Measurements from ENCODE around the gene LRP1B. TPM values are rescaled to one million over a fixed set of nuclear protein-coding genes. Genes with fewer than 3 reads are reported as not detected.

Gene LRP1B
- total RNA-seq, 1 experiment from 2014 or later: 0.52 TPM

DNA sequence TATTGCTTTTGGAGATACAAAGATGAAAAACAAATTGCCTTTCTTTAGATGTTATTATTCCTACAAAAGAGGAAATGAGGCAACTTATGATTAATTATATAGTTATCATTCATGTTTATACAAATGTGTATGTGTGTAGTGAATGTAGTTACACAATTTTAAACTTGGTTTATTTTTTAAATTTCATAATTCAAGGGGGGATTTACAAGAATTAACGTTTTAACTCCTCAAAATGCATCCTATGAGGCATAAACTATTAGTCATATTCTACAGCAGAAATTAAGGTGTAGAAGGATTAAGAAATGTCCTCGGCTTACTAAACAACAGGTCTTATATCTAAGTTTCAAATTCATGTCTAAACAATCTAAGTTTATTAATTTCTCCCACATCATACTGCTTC, 1545.8 kb downstream of the LRP1B start:
- CTCF ChIA-PET: no interaction called here
- Mint-ChIP-seq H3K36me3 (no peaks in the 10 kb centered on the region), H3K4me3 (no peak overlapping the region), H3K9me3 (no peaks in the 10 kb centered on the region), H3K27me3 (ENCODE audit: low read depth) (no peaks in the 10 kb centered on the region), H3K4me1 (no peaks in the 10 kb centered on the region; the same call in 1 of the 2 replicates), H3K27ac (no peak overlapping the region)
- POLR2A ChIA-PET: no interaction called here
- TF ChIP-seq ZNF396 (CRISPR knock-in tag; IDR thresholded peaks at IDR 0.05; ENCODE audit: borderline replicate concordance): no peak
- no peak for TF ChIP-seq IRF1 (CRISPR knock-in tag; IDR thresholded peaks at IDR 0.05)
- TF ChIP-seq, protein P1, sequence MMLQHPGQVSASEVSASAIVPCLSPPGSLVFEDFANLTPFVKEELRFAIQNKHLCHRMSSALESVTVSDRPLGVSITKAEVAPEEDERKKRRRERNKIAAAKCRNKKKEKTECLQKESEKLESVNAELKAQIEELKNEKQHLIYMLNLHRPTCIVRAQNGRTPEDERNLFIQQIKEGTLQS (CRISPR knock-in tag; conservative IDR thresholded peaks at IDR 0.05): no peak
- TF ChIP-seq, protein P2, sequence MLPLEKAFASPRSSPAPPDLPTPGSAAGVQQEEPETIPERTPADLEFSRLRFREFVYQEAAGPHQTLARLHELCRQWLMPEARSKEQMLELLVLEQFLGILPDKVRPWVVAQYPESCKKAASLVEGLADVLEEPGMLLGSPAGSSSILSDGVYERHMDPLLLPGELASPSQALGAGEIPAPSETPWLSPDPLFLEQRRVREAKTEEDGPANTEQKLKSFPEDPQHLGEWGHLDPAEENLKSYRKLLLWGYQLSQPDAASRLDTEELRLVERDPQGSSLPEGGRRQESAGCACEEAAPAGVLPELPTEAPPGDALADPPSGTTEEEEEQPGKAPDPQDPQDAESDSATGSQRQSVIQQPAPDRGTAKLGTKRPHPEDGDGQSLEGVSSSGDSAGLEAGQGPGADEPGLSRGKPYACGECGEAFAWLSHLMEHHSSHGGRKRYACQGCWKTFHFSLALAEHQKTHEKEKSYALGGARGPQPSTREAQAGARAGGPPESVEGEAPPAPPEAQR (CRISPR knock-in tag; IDR thresholded peaks at IDR 0.05): no peak
- TF ChIP-seq, protein P3, sequence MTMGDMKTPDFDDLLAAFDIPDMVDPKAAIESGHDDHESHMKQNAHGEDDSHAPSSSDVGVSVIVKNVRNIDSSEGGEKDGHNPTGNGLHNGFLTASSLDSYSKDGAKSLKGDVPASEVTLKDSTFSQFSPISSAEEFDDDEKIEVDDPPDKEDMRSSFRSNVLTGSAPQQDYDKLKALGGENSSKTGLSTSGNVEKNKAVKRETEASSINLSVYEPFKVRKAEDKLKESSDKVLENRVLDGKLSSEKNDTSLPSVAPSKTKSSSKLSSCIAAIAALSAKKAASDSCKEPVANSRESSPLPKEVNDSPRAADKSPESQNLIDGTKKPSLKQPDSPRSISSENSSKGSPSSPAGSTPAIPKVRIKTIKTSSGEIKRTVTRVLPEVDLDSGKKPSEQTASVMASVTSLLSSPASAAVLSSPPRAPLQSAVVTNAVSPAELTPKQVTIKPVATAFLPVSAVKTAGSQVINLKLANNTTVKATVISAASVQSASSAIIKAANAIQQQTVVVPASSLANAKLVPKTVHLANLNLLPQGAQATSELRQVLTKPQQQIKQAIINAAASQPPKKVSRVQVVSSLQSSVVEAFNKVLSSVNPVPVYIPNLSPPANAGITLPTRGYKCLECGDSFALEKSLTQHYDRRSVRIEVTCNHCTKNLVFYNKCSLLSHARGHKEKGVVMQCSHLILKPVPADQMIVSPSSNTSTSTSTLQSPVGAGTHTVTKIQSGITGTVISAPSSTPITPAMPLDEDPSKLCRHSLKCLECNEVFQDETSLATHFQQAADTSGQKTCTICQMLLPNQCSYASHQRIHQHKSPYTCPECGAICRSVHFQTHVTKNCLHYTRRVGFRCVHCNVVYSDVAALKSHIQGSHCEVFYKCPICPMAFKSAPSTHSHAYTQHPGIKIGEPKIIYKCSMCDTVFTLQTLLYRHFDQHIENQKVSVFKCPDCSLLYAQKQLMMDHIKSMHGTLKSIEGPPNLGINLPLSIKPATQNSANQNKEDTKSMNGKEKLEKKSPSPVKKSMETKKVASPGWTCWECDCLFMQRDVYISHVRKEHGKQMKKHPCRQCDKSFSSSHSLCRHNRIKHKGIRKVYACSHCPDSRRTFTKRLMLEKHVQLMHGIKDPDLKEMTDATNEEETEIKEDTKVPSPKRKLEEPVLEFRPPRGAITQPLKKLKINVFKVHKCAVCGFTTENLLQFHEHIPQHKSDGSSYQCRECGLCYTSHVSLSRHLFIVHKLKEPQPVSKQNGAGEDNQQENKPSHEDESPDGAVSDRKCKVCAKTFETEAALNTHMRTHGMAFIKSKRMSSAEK (CRISPR knock-in tag; IDR thresholded peaks at IDR 0.05; ENCODE audit: borderline replicate concordance): no peak
- no peak for TF ChIP-seq SOX15 (CRISPR knock-in tag; IDR thresholded peaks at IDR 0.05)
- TF ChIP-seq NR1H2 (CRISPR knock-in tag; IDR thresholded peaks at IDR 0.05): no peak
- TF ChIP-seq GTF2I (CRISPR knock-in tag; conservative IDR thresholded peaks at IDR 0.05): no peak
- TF ChIP-seq ZNF317 (CRISPR knock-in tag; IDR thresholded peaks at IDR 0.05; ENCODE audit: borderline replicate concordance, low read depth): no peak
- TF ChIP-seq CBFB (CRISPR knock-in tag; IDR thresholded peaks at IDR 0.05; ENCODE audit: low read depth): no peak
- TF ChIP-seq, protein P4, sequence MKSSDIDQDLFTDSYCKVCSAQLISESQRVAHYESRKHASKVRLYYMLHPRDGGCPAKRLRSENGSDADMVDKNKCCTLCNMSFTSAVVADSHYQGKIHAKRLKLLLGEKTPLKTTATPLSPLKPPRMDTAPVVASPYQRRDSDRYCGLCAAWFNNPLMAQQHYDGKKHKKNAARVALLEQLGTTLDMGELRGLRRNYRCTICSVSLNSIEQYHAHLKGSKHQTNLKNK (CRISPR knock-in tag; IDR thresholded peaks at IDR 0.05): no peak
- TF ChIP-seq, protein P5, sequence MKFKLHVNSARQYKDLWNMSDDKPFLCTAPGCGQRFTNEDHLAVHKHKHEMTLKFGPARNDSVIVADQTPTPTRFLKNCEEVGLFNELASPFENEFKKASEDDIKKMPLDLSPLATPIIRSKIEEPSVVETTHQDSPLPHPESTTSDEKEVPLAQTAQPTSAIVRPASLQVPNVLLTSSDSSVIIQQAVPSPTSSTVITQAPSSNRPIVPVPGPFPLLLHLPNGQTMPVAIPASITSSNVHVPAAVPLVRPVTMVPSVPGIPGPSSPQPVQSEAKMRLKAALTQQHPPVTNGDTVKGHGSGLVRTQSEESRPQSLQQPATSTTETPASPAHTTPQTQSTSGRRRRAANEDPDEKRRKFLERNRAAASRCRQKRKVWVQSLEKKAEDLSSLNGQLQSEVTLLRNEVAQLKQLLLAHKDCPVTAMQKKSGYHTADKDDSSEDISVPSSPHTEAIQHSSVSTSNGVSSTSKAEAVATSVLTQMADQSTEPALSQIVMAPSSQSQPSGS (CRISPR knock-in tag; IDR thresholded peaks at IDR 0.05; ENCODE audit: borderline replicate concordance, low read depth): no peak
- DNase-seq (ENCODE audit: low spot score) (no peak), ATAC-seq (no peak)

- Mint-ChIP-seq H3K4me1 (no peaks in the 10 kb centered on the region; the same call in 1 of the 2 replicates), H3K27ac (no peak overlapping the region), H3K36me3 (no peaks in the 10 kb centered on the region), H3K4me3 (no peak overlapping the region), H3K27me3 (ENCODE audit: low read depth) (no peaks in the 10 kb centered on the region), H3K9me3 (no peaks in the 10 kb centered on the region)
- ATAC-seq (no peak), DNase-seq (ENCODE audit: low spot score) (no peak)
- ChIA-PET POLR2A (no interaction called here), CTCF (no interaction called here)
- TF ChIP-seq, protein P6, sequence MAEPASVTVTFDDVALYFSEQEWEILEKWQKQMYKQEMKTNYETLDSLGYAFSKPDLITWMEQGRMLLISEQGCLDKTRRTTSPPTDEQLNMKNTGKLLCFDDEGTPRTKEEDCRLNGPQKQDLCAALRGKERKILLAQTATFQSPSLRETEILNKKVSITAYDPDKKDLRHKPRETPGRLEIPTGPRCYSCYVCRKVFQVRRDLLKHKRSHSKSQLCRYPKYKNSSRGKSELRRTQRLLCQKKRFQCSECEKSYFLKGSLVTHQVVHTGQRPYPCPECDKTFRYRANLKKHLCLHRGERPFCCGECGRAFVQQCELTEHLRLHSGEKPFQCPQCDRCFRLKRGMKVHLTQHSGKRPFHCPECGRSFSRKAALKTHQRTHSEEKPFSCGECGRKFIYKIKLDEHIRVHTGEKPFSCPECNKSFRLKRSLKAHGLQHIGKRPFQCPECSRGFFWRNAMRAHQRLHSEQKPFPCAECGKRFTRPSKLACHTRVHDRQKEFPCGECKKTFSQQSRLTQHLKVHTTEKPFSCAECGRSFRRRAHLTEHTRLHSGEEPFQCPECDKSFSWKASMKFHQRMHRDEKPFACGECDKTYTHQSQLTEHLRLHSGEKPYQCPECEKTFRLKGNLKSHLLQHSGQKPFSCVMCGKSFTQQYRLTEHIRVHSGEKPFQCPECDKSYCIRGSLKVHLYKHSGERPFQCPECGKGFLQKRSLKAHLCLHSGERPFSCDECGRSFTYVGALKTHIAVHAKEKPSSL (CRISPR knock-in tag; conservative IDR thresholded peaks at IDR 0.05): no peak
- TF ChIP-seq, protein P3 (CRISPR knock-in tag; IDR thresholded peaks at IDR 0.05; ENCODE audit: borderline replicate concordance): no peak
- TF ChIP-seq PRDM15 (CRISPR knock-in tag; IDR thresholded peaks at IDR 0.05) (no peak), GABPB1 (CRISPR knock-in tag; IDR thresholded peaks at IDR 0.05) (no peak)
Measured at GRCh38 chr2:140584471-140584870, 1546.3 kb downstream of the LRP1B start.

Measured in WTC11 (cell line).